Activated CD4-positive, alpha-beta T cell treated with anti-CD3 and anti-CD28 coated beads for 1 hour (primary cell): Measurements from ENCODE around the gene CDC42SE2.
A peak's percentile ranks its signal among the peaks of the same experiment; 100 is the strongest.
"Not testable (repeated sequence)": the region's sequence is repeated elsewhere in the genome, so short reads cannot be mapped to it uniquely, and the experiment has no call there.

ENCODE experiments used
- DNase-seq: peaks from one replicate; pipeline ENCODE4 v3.0.0-alpha.2; 2020

CDC42SE2 gene

DNA sequence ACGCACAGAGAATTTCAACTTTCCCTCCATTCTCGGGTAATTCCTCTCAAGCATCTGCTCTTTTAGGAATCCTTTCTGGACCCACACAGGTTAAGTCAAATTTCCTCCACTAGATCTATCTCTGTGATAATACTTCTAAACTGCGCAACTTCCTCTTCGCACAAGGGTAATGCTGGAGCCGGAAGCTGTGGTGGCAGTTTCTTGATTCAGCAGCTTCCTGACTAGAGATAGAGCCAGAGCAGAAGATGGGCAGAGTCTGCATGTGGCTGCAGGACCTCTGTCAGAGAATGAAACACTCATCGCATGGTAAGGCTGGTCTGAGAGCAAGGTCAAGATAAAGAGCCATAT lies 11.1 kb upstream of the CDC42SE2 start:
- peak; percentile 65 for DNase-seq

DNA sequence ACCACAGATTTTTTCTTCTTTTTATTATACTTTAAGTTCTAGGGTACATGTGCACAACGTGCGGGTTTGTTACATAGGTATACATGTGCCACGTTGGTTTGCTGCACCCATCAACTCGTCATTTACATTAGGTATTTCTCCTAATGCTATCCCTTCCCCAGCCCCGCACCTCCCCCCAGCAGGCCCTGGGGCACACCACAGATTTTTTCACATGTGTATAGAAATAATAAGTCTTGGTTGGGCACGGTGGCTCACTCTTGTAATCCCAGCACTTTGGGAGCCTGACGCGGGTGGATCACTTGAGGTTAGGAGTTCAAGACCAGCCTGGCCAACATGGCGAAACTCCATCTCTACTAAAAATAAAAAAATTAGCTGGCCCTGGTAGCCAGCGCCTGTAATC lies 9.8 kb upstream of the CDC42SE2 start:
- not testable (repeated sequence) for DNase-seq

DNA sequence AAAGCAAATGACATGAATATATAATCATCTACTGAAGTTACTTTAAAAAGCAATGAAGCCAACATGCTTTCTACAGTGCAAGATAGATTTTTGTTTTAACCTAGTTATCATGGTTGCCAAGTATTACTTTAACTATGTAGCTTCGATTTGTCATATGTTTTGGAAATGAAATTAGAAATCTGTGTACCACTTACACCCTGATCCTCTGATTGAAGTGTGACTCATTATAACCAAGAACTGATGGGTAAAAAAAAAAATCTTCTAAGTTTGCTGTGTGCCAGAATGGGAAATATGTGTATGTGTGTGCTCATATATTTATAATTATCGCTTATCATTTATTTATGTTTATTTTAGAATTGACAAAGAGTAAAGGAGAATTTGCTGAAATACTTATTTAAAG lies 9.1 kb upstream of the CDC42SE2 start:
- no peak for DNase-seq

GRCh38 chr5:131256507-131256823 lies 7.4 kb upstream of the CDC42SE2 start:
- no peak for DNase-seq

- DNase-seq, result no peak
These were observed 5.1 kb upstream of the CDC42SE2 start for GRCh38 chr5:131258733-131259132.

GRCh38 chr5:131259326-131259725 lies 4.5 kb upstream of the CDC42SE2 start:
- DNase-seq, result no peak

GRCh38 chr5:131260895-131261294 lies 3.0 kb upstream of the CDC42SE2 start:
- no peak for DNase-seq

GRCh38 chr5:131261483-131261882 lies 2.4 kb upstream of the CDC42SE2 start:
- no peak for DNase-seq

DNA sequence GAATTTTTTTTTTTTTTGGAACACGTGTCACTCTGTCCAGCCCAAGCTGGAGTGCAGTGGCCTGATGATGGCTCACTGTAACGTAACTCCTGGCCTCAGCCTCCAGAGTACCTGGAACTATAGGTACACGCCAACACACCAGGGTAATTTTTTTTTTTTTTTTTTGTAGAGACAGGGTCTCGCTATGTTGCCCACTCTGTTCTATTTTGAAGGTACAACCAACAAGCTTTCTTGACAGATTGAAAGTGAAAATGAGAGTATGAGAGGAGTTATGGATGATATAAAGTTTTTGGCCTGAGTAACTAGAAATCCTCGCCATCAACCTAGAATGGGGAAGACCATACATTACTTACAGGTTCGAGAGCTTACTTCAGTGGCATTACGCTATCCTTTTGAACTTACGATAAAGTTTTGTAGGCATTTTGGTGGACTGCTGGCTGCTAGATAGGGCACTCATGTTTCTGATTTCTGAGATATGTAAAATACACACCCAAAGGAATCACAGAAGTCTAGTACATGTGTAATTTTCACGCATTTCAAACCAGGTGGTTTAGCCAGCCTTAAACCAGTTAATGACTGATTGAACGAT lies 806 bp upstream of the CDC42SE2 start:
- DNase-seq, result no peak

DNA sequence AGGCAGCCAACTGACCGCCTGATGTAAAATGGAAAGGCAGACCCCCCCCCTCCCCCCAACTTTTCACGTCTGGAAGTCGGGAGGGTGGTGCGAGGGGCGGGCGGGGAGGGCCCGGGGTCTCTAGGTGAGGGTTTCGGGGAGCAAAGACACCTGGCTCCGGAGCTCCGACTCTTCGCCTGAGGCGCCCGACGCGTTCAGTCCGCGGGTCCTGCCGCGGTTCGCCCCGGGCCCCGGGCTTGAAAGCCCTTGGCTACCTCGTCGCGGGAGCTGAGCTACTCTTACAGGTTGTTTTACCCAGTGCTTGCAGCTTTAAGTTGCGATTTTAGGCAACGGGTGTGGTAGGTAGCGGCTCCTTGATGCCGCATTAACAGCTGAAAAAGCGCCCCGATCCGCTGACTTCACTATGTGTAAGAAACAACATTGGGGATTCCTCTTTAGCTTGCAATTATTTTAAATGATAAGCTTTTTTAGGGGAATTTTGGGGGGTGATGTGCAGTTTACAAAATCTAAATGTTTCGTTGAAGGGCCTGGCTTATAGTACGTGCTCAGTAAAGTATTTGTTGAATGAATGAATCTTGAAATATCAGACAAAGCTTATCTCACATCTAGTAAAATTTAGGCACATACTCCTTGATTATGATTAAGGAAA lies 722 bp downstream of the CDC42SE2 start:
- no peak for DNase-seq

DNA sequence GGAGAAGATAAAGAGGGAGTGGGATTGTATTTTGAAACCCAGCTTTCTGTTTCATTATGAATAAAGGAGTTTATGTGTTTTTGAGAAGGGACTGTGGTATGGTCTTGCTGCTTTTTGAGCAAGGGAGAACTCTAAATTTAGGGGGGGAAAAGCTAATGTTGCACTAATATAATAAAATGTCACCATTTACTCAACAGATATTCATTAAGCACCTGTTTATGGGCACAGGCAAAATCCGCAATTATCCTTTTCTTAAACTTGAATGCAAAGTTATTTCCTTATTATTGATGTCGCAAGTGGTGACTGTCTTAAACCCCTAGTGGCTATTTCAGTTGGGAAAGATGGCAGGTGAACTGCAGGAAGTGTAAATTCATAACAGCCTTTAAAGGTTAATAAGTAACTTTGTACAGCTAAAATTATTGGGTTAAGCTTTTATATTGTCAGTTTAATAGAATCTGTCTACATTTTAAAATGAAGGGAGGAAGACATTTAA lies 1.5 kb downstream of the CDC42SE2 start:
- DNase-seq, result no peak

GRCh38 chr5:131266370-131267060 lies 2.7 kb downstream of the CDC42SE2 start:
- DNase-seq, result no peak

GRCh38 chr5:131268758-131269370 lies 5.0 kb downstream of the CDC42SE2 start:
- DNase-seq, result no peak

- DNase-seq, result no peak
These were observed 7.0 kb downstream of the CDC42SE2 start for GRCh38 chr5:131270809-131271208.

- not testable (repeated sequence) for DNase-seq
These were observed 8.0 kb downstream of the CDC42SE2 start for GRCh38 chr5:131271888-131272287.

GRCh38 chr5:131272307-131272706 lies 8.5 kb downstream of the CDC42SE2 start:
- no peak for DNase-seq

DNA sequence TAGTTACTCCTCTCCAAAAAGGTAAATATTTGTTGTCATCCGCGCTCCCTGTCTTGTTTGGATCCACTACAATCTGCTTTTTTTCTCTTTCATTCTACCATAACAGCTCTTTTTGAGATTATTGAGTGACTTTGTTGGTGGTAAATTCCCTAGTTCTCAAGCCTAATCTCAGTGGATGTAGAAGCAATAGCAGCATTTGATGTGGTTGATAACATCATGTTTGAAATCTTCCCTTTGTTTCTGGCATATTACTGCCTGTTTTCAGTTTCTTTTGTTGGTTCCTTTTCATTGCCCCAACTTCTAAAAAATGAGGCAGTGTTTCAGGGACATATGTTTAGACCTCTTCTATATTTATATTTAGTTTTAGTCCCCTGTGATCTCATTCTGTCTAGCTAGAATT lies 8.9 kb downstream of the CDC42SE2 start:
- DNase-seq, result no peak

- no peak for DNase-seq
These were observed 10.6 kb downstream of the CDC42SE2 start for GRCh38 chr5:131274326-131275063.

DNA sequence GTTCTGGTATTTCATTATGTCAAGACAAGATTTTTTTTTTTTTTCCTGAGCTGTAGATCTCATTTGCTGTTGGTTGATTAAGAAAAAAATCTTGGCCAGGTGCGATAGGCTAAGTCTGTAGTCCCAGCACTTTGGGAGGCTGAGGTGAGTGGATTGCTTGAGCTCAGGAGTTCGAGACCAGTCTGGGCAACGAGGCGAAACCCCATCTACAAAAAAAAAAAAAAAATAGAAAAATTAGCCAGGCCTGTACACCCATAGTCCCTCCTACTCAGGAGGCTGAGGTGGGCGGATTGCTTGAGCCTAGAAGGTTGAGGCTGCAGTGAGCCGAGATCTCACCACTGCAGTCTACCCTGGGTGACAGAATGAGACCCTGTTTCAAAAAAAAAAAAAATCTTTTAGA lies 12.2 kb downstream of the CDC42SE2 start:
- DNase-seq, result no peak

GRCh38 chr5:131277447-131277846 lies 13.6 kb downstream of the CDC42SE2 start:
- no peak for DNase-seq

DNA sequence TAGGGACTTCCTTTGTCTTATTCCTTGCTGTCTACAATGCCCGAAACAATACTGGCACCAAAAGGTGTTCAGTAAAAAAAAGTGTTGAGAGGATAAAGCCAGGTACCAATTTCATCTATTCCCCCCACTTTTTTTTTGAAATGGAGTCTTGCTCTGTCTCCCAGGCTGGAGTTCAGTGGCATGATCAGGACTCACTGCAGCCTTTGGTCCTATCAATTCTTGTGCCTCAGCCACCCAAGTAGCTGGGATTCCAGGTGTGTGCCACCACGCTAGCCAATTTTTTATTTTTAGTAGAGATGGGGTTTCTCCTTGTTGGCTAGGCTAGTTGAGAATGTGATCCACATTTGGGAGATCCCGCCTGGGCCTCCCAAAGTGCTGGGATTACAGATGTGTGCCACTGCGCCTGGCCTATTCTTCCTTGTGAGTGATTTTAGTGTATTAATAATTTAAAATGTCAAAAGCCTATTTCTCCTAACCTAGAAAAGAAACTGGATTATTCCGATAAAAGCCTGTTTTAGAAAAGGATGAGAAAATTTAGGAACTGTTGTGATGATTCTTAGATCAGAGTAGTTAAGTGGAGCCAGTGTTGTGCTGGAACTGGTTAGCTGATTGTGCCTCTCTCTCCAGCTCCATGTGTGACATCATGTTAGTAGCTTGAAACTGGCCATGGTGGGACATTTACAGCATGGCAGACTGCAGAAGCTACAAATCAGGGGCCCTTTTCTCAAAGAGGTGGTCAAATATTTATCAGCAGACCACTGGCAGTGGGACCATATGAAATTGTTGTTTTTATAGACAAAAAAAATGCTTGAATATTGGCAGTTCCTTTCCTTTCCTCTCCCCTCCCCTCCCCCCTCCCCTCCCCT lies 14.3 kb downstream of the CDC42SE2 start:
- DNase-seq, result no peak

DNA sequence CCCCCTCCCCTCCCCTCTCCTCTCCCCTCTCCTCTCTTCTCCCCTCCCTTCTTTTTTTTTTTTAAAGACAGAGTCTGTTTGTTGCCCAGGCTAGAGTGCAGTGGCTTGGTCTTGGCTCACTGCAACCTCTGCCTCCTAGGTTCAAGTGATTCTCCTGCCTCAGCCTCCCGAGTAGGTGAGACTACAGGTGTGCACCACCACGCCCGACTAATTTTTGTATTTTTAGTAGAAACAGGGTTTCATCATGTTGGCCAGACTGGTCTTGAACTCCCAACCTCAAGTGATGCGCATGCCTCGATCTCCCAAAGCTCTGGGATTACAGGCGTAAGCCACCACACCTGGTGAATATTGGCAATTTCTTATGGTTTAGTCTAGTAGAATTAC lies 14.9 kb downstream of the CDC42SE2 start:
- DNase-seq, result not testable (repeated sequence)
